ENCODE measurements around the gene ZNF678. TPM values are rescaled to one million over a fixed set of nuclear protein-coding genes. Genes with fewer than 3 reads are reported as not detected.

Gene ZNF678
- polyA plus RNA-seq, 1 experiment, result 1.2 TPM

GRCh38 chr1:227622739-227623475, 59.6 kb downstream of the ZNF678 start:
- DNase-seq (ENCODE audit: low read depth), result no peak
- Histone ChIP-seq H3K27me3 (ENCODE audit: control insufficient read depth, insufficient read depth, low read length) (no peaks in the 10 kb centered on the region), H3K36me3 (ENCODE audit: control insufficient read depth, insufficient read depth, low read length) (no peaks in the 10 kb centered on the region), H3K4me3 (ENCODE audit: low read depth, low read length) (no peak overlapping the region)
- POLR2A ChIA-PET, result no interaction called here
- TF ChIP-seq CTCF (IDR thresholded peaks at IDR 0.05; ENCODE audit: insufficient read depth, low read depth, low read length), result no peak
- CTCF ChIA-PET, result interaction anchor here (1.3 kb wide), 1 partner anchor 14 kb away, joined by 3 read pairs; no protein-coding TSS in a partner anchor

GRCh38 chr1:227632325-227632724, 69.0 kb downstream of the ZNF678 start:
- Histone ChIP-seq H3K4me3 (ENCODE audit: low read depth, low read length) (no peak overlapping the region), H3K36me3 (ENCODE audit: control insufficient read depth, insufficient read depth, low read length) (no peaks in the 10 kb centered on the region), H3K27me3 (ENCODE audit: control insufficient read depth, insufficient read depth, low read length) (no peaks in the 10 kb centered on the region)
- CTCF ChIA-PET, result no interaction called here
- no peak for DNase-seq (ENCODE audit: low read depth)
- TF ChIP-seq CTCF (IDR thresholded peaks at IDR 0.05; ENCODE audit: insufficient read depth, low read depth, low read length), result no peak
- POLR2A ChIA-PET, result no interaction called here

GRCh38 chr1:227635596-227635995, 72.2 kb downstream of the ZNF678 start:
- CTCF ChIA-PET, result no interaction called here

GRCh38 chr1:227654431-227654830, 91.1 kb downstream of the ZNF678 start:
- TF ChIP-seq CTCF (IDR thresholded peaks at IDR 0.05; ENCODE audit: insufficient read depth, low read depth, low read length), result no peak
- no peak for DNase-seq (ENCODE audit: low read depth)

More at GRCh38 chr1:227635596-227635995, 72.2 kb downstream of the ZNF678 start:
- H3K27me3 ChIP-seq (ENCODE audit: control insufficient read depth, insufficient read depth, low read length), result no peaks in the 10 kb centered on the region
- no peaks in the 10 kb centered on the region for H3K36me3 ChIP-seq (ENCODE audit: control insufficient read depth, insufficient read depth, low read length)
- no peak for TF ChIP-seq CTCF (IDR thresholded peaks at IDR 0.05; ENCODE audit: insufficient read depth, low read depth, low read length)
- no peak for DNase-seq (ENCODE audit: low read depth)
- no peak overlapping the region for H3K4me3 ChIP-seq (ENCODE audit: low read depth, low read length)
- POLR2A ChIA-PET, result no interaction called here

GRCh38 chr1:227654858-227655752, 91.7 kb downstream of the ZNF678 start:
- no peak for DNase-seq (ENCODE audit: low read depth)
- peaks cover 1% of the 10 kb centered on the region; the same call in 1 of the 2 replicates for H3K36me3 ChIP-seq (ENCODE audit: control insufficient read depth, insufficient read depth, low read length)

More at GRCh38 chr1:227654431-227654830, 91.1 kb downstream of the ZNF678 start:
- Histone ChIP-seq H3K4me3 (ENCODE audit: low read depth, low read length) (no peak overlapping the region), H3K27me3 (ENCODE audit: control insufficient read depth, insufficient read depth, low read length) (no peaks in the 10 kb centered on the region), H3K36me3 (ENCODE audit: control insufficient read depth, insufficient read depth, low read length) (peaks cover 1% of the 10 kb centered on the region; the same call in 1 of the 2 replicates)
- CTCF ChIA-PET, result no interaction called here
- POLR2A ChIA-PET, result no interaction called here

More at GRCh38 chr1:227654858-227655752, 91.7 kb downstream of the ZNF678 start:
- no peak overlapping the region for H3K4me3 ChIP-seq (ENCODE audit: low read depth, low read length)
- no peaks in the 10 kb centered on the region for H3K27me3 ChIP-seq (ENCODE audit: control insufficient read depth, insufficient read depth, low read length)
- no peak for TF ChIP-seq CTCF (IDR thresholded peaks at IDR 0.05; ENCODE audit: insufficient read depth, low read depth, low read length)
- ChIA-PET CTCF (no interaction called here), POLR2A (no interaction called here)
